Ovary (tissue), 3 donors: ENCODE results near the gene NEK2.

Source experiments
- CTCF ChIP-seq, 3 donors: fragments of 450-650 bp in 2 of 3; fragments of 200-600 bp in 1 of 3; IDR thresholded peaks; one replicate each; pipeline versions ENCODE4 v1.5.1 to v1.8.0; 2016 to 2022; ENCODE audit warnings: antibody characterized with exemption in 3 of 3, mild to moderate bottlenecking in 1 of 3
- POLR2A ChIP-seq: fragments of 450-650 bp; IDR thresholded peaks from one replicate; pipeline ENCODE4 v1.6.1; 2017; ENCODE audit warnings: antibody characterized with exemption, mild to moderate bottlenecking, moderate library complexity
- donor health status: DM: no; HTN: no; CAD: no.

GRCh38 chr1:211698161-211699026 is 23.0 kb upstream of the NEK2 start:
- TF ChIP-seq CTCF (IDR thresholded peaks at IDR 0.05) = peak in 2 of 3 donors; percentile 32 to 65
- no peak for TF ChIP-seq POLR2A
